ENCODE results near the gene LY6G6C. TPM values are rescaled to one million over a fixed set of nuclear protein-coding genes. Genes with fewer than 3 reads are reported as not detected.

The LY6G6C gene
- total and polyA plus RNA-seq, 2 of the 4 experiments (the other 2 are of a cell fraction): not detected

GRCh38 chr6:31740397-31741223 is 19.1 kb upstream of the LY6G6C start:
- CTCF ChIA-PET: interaction anchor here (0.9 kb wide), 1 partner anchor 89 kb away, joined by 3 read pairs; no protein-coding TSS in a partner anchor
- 30% methylated on average over 15 of the region's 29 CpGs; no CpG with 5 or more reads in 1 of the 2 experiments for WGBS, 2 experiments (ENCODE audit: extremely low coverage in 2 of 2, insufficient read length in 1 of 2)
- dilution Hi-C loops (cut with HindIII; ENCODE audit: low sequenced_read_pairs, unreplicated experiment): no loop called here
- TF ChIP-seq BHLHE40 (IDR thresholded peaks at IDR 0.05; ENCODE audit: low read depth, low read length) (no peak), MAZ (IDR thresholded peaks at IDR 0.05; ENCODE audit: borderline replicate concordance, low read depth, low read length) (no peak), MXI1 (IDR thresholded peaks at IDR 0.05; ENCODE audit: borderline replicate concordance, low read depth, low read length) (no peak), FOS (IDR thresholded peaks at IDR 0.05; ENCODE audit: low read depth, low read length) (no peak), RCOR1 (IDR thresholded peaks at IDR 0.05; ENCODE audit: insufficient replicate concordance, low read length) (no peak), CHD1 (IDR thresholded peaks at IDR 0.05; ENCODE audit: low read depth, low read length) (no peak), MAFK (IDR thresholded peaks at IDR 0.05; ENCODE audit: low read depth, low read length) (no peak), CTCF (conservative IDR thresholded peaks at IDR 0.05; ENCODE audit: low read depth, low read length) (no peak), POLR2A (IDR thresholded peaks at IDR 0.05; ENCODE audit: low read depth, low read length) (no peak), ELK1 (IDR thresholded peaks at IDR 0.05; ENCODE audit: borderline replicate concordance, low read depth, low read length) (no peak), NFE2L2 (IDR thresholded peaks at IDR 0.05; ENCODE audit: low read depth, low read length) (no peak), SMC3 (IDR thresholded peaks at IDR 0.05; ENCODE audit: low read depth, low read length) (no peak), RFX5 (IDR thresholded peaks at IDR 0.05; ENCODE audit: low read depth, low read length) (no peak), RAD21 (IDR thresholded peaks at IDR 0.05; ENCODE audit: low read length) (no peak)

More at GRCh38 chr6:31740397-31741223, 19.1 kb upstream of the LY6G6C start:
- Histone ChIP-seq H3K23ac (ENCODE audit: low read depth, low read length) (peak overlapping the region; percentile 87; the same call in 1 of the 2 replicates), H3K9me3 (ENCODE audit: control insufficient read depth, insufficient read depth, low read length) (no peaks in the 10 kb centered on the region), H4K8ac (ENCODE audit: low read depth in 2 of 2, low read length in 2 of 2) (peak overlapping the region; percentile 73 to 74; a peak in 3 of 4 replicates), H3K4me1 (ENCODE audit: control insufficient read depth, insufficient read depth, low read length) (peaks cover 13% of the 10 kb centered on the region), H3K9me1 (ENCODE audit: insufficient read depth, low read length) (peaks cover 13% of the 10 kb centered on the region), H2AFZ (replicated peaks; ENCODE audit: low read length, poor library complexity) (peak overlapping the region; percentile 96), H3K4ac (ENCODE audit: low read depth, low read length) (peak overlapping the region; percentile 89), H3K4me2 (ENCODE audit: low read depth, low read length) (peak overlapping the region; percentile 82), H4K20me1 (ENCODE audit: insufficient read depth, low read length) (no peaks in the 10 kb centered on the region), H2BK5ac (ENCODE audit: low read depth, low read length, poor library complexity, severe bottlenecking) (peak overlapping the region; percentile 51), H3K18ac (ENCODE audit: low read depth, low read length) (no peak overlapping the region), H3K27ac (ENCODE audit: insufficient read depth, low read length) (peak overlapping the region; percentile 68; the same call in 1 of the 2 replicates), H3K56ac (ENCODE audit: extremely low read depth, insufficient read depth, low read length) (peak overlapping the region; percentile 93), H4K5ac (ENCODE audit: low read depth, low read length) (no peak overlapping the region), H2AK5ac (ENCODE audit: low read depth, low read length) (peak overlapping the region; percentile 91), H3K27me3 (ENCODE audit: control insufficient read depth, insufficient read depth, low read length) (no peaks in the 10 kb centered on the region), H3K79me1 (ENCODE audit: low read depth in 1 of 2, low read length in 2 of 2) (peaks cover 13 to 50% of the 10 kb centered on the region in 2 experiments; a peak in 3 of 4 replicates), H3K36me3 (ENCODE audit: control insufficient read depth, insufficient read depth, low read length) (peaks cover 3% of the 10 kb centered on the region), H3K4me3 (ENCODE audit: insufficient read depth, low read depth, low read length) (peak overlapping the region; percentile 73), H2BK20ac (ENCODE audit: low read depth, low read length) (no peak overlapping the region), H2AK9ac (replicated peaks; ENCODE audit: low read depth, low read length, poor library complexity) (peak overlapping the region; percentile 90), H4K91ac (ENCODE audit: insufficient read depth, low read depth, low read length) (peak overlapping the region; percentile 85), H2BK120ac (ENCODE audit: low read depth, low read length) (no peak overlapping the region), H2BK15ac (ENCODE audit: low read depth, low read length) (no peak overlapping the region), H3K9ac (ENCODE audit: low read depth, low read length) (peak overlapping the region; percentile 72), H3K14ac (replicated peaks; ENCODE audit: low read depth, low read length) (peak overlapping the region; percentile 95)
- intact Hi-C loops (cut with micrococcal nuclease) (no loop called here), in situ Hi-C loops (cut with MboI; ENCODE audit: low sequenced_read_pairs) (no loop called here)
- BruUV-seq (replicated peaks): no TSS peak
- ATAC-seq (ENCODE audit: low read depth): no peak; the same call in 1 of the 2 replicates
- POLR2A ChIA-PET (ENCODE audit: unreplicated experiment): no interaction called here
- DNase-seq: no peak
